Neuron (in vitro differentiated cells): ENCODE data around the gene PUS10.

Source experiments
- H2AFZ ChIP-seq: one replicate; pipeline ENCODE4 v1.6.1; 2013; ENCODE audit warnings: low read depth, mild to moderate bottlenecking, inconsistent platforms, low read length, moderate library complexity
- H3K27me3 ChIP-seq: one replicate; pipeline ENCODE4 v1.6.1; 2013; ENCODE audit warnings: low read length; ENCODE audit not compliant: insufficient read depth
- H3K36me3 ChIP-seq: one replicate; pipeline ENCODE4 v1.6.1; 2013; ENCODE audit warnings: low read length; ENCODE audit not compliant: insufficient read depth
- H3K4me1 ChIP-seq: one replicate; pipeline ENCODE4 v1.6.1; 2013; ENCODE audit warnings: low read length; ENCODE audit not compliant: insufficient read depth
- H3K4me3 ChIP-seq: 2 replicates; pipeline ENCODE4 v1.5.1; 2013; ENCODE audit warnings: mild to moderate bottlenecking, low read length, moderate library complexity
- H3K9me3 ChIP-seq: one replicate; pipeline ENCODE4 v1.6.1; 2013; ENCODE audit warnings: low read length

The PUS10 gene

DNA sequence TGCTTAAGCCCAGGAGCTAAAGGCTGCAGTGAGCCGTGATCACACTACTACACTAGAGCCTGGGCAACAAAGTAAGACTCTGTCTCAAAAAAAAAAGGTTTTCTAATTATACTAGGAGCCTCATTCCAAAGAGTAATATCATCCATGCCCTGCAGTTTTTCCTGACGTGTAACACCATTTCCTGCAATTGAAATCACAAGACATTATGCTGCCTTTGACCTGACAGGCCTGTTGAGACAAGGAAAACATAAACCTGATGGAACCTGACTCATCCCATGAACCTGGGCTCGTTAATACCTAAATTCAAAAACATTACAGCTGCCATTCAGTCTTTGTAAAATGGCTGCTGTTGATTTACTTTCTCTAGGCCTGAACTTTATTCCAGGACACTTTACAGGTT, 59.3 kb downstream of the PUS10 start:
- Histone ChIP-seq H3K36me3 (no peaks in the 10 kb centered on the region), H3K27me3 (no peaks in the 10 kb centered on the region), H3K4me1 (no peaks in the 10 kb centered on the region), H3K9me3 (no peaks in the 10 kb centered on the region), H2AFZ (no peak overlapping the region), H3K4me3 (no peak overlapping the region)

DNA sequence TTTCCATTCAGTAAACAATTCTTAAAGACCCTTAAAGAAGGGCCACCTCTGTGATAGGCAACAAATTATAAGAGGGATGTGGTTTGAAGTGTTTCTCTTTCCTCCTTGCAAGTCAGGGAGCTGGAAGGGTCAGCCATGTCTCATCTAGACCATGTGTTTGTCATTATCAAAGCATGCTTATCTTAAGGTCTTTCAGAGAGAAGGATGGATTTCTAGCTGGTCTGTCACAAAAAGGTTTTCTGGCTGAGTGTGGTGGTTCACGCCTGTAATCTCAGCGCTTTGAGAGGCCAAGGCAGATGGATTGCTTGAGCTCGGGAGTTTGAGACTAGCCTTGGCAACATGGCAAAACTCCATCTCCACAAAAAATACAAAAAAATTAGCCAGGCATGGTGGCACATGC, 59.7 kb downstream of the PUS10 start:
- Histone ChIP-seq H3K27me3 (no peaks in the 10 kb centered on the region), H3K36me3 (no peaks in the 10 kb centered on the region), H3K4me1 (no peaks in the 10 kb centered on the region), H2AFZ (no peak overlapping the region), H3K9me3 (no peaks in the 10 kb centered on the region), H3K4me3 (no peak overlapping the region)

DNA sequence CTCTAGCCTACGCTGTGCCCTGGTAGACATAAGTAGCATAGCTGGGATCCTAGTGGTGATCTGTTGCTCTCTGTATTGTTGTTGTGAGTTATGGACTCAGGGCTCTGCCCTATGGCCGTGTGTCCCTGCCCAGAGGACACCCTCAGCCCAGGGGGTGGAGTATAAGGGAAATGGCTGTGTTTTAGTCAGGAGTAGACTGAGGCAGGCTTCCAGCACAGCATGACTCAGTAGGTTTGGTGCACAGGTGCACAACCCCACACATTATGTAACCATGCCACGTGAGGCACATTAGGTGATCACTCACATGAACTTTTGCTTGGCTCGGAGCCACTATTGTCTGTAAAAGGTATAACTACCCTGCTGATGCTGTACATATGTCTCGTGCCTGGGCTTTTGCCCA, 60.4 kb downstream of the PUS10 start:
- Histone ChIP-seq H3K4me3 (no peak overlapping the region), H3K4me1 (no peaks in the 10 kb centered on the region), H3K9me3 (no peaks in the 10 kb centered on the region), H2AFZ (no peak overlapping the region), H3K27me3 (no peaks in the 10 kb centered on the region), H3K36me3 (no peaks in the 10 kb centered on the region)

DNA sequence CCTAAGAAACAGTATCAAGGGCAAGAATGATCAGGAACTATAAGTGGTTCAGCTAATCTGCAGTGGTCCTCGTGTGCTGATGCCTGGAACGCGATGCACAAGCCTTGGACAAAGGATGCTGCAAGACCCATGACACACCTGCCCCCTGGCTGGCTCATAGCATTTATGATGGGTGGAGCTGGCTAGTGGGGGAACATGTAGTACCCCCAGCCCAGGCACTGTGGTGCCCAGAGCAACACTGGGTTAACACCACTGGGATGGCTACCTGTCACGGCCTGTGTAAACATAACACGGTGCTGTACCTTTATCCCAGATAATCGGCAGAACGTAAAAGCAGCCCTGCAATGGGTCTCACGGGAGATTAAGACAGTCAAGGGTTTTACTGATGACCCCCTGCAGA, 60.8 kb downstream of the PUS10 start:
- H3K4me3 ChIP-seq, result no peak overlapping the region
- H3K9me3 ChIP-seq, result no peaks in the 10 kb centered on the region
- no peaks in the 10 kb centered on the region for H3K36me3 ChIP-seq
- H2AFZ ChIP-seq, result no peak overlapping the region
- no peaks in the 10 kb centered on the region for H3K27me3 ChIP-seq
- no peaks in the 10 kb centered on the region for H3K4me1 ChIP-seq

DNA sequence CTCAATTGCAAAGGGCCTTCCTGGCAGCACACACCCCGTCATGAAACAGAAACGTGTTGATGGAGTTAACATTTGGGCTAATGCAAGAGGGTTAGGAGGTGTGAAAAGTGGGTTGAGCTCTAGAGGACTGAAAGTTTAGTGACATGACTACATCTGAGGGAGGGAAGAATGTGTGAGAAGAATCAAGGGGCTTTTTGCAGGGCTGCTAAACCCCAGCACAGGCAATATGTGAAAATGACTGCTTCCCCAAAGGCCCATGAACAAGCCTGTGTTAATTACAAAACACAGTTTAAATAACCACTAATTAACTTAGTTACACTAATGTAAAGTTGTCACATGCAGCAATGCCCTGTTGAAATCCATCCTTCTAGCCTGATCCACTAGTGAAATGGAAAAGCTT, 63.9 kb downstream of the PUS10 start:
- Histone ChIP-seq H3K9me3 (peaks cover 3% of the 10 kb centered on the region), H3K27me3 (no peaks in the 10 kb centered on the region), H2AFZ (no peak overlapping the region), H3K4me3 (no peak overlapping the region), H3K4me1 (no peaks in the 10 kb centered on the region), H3K36me3 (no peaks in the 10 kb centered on the region)

DNA sequence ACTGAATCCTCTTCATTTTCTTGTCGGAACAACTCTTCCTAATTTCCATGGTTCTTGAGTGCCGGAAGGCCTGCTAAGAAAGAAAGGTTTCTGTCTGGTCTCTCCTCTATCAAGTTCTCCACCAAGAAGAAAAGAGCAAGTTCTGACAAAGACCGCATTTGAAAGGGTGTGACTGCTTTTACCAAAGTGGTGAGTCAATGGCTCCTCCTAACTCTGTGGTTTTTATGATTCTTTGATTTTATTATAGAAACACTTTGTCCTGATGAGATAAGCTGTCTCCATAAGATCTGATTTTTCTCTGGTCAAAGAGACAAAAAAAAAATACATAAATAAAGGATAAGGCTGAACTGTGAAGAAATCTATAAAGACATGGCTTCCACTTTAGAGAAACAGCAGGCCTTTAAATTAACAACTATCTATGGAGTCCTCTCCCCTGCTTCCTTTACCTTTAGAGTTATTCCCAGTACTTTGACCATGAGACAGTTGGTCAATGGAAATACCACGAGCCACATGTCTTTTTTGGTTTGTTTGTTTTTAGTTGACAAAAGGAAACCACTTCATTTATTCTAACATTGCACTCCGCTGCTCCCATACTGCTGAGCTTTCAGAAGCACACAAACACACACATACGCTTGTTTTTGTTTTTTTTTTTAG, 69.0 kb downstream of the PUS10 start:
- Histone ChIP-seq H3K9me3 (peaks cover 4% of the 10 kb centered on the region), H3K4me3 (no peak overlapping the region), H3K36me3 (no peaks in the 10 kb centered on the region), H3K27me3 (no peaks in the 10 kb centered on the region), H3K4me1 (no peaks in the 10 kb centered on the region), H2AFZ (no peak overlapping the region)

DNA sequence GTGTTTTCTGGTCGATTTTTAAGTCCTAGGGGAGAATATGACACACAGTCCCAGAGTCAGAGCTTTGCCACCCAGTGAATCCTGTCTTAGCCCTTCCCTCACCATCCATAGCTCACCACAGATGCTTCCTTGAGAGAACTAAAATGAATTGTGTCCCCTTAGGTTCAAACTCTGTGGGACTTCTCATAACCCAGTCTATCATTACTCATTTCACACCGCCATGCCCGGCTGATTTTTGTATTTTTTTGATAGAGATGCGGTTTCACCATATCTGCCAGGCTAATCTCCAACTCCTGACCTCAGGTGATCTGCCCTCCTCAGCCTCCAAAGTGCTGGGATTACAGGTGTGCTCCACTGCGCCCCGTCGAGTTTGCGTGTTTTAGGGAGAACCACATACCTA, 69.9 kb downstream of the PUS10 start:
- H2AFZ ChIP-seq, result no peak overlapping the region
- H3K4me1 ChIP-seq, result no peaks in the 10 kb centered on the region
- no peaks in the 10 kb centered on the region for H3K27me3 ChIP-seq
- H3K4me3 ChIP-seq, result no peak overlapping the region
- no peaks in the 10 kb centered on the region for H3K36me3 ChIP-seq
- H3K9me3 ChIP-seq, result peaks cover 4% of the 10 kb centered on the region

DNA sequence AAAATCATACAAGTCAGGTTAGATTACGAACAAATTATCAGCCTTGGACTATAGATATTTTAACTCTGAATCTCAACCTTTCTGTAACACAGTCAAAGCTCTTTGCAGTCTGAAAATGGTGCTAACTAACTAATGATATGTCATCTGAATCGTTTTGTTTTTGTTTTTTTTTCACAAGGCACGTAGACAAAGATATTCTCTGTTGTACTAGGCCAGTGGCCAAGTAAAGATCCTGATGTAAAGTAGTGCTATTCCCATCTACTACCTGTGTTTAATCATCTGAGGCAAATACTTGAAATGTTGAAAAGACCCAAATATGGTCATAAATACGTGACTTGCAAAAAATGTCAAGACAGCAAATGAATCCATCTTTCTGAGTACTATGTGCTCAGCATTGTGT, 71.0 kb downstream of the PUS10 start:
- Histone ChIP-seq H3K27me3 (no peaks in the 10 kb centered on the region), H3K36me3 (no peaks in the 10 kb centered on the region), H2AFZ (no peak overlapping the region), H3K4me3 (no peak overlapping the region), H3K4me1 (no peaks in the 10 kb centered on the region), H3K9me3 (peaks cover 4% of the 10 kb centered on the region)

DNA sequence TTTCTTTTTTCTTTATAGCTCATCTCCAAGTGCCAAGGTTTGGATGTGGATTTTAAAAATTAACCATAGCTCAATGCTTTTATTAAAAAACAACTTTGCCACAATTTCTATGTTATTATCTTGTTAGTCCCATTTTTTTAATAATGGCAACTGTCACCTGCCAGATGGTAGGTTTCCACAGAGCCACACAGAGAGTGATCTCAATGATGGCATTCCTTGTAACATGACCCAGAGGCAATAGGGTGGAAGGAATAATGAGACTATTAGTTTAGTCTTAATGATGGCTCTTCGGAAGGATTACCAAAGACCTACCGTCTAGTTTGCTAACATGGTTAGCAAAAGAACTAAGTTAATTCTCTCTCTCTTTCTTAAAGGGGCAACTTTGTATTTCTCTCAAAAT, 72.7 kb downstream of the PUS10 start:
- H3K4me3 ChIP-seq, result no peak overlapping the region
- H3K9me3 ChIP-seq, result peaks cover 1% of the 10 kb centered on the region
- H3K4me1 ChIP-seq, result no peaks in the 10 kb centered on the region
- no peak overlapping the region for H2AFZ ChIP-seq
- H3K36me3 ChIP-seq, result no peaks in the 10 kb centered on the region
- H3K27me3 ChIP-seq, result no peaks in the 10 kb centered on the region

DNA sequence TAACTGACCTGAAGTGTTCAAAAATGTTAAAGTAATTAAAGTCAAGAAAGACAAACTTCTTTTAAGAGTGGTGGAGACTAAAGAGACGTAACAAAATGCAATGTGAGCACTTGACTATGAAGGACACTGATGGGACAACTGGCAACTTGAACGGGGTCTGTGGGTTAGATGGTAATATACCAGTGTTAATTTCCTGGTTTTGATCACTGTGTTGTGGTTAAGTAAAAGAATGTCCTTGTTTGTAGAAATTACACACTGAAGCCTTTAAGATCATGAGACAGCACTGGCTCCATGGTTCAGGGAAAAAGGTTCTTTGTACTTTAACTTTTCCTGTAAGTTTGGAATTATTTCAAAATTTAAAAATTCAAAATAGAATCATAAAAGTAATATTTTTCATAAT, 78.4 kb downstream of the PUS10 start:
- H3K36me3 ChIP-seq, result no peaks in the 10 kb centered on the region
- H3K4me3 ChIP-seq, result no peak overlapping the region
- H3K9me3 ChIP-seq, result no peaks in the 10 kb centered on the region
- no peaks in the 10 kb centered on the region for H3K27me3 ChIP-seq
- H3K4me1 ChIP-seq, result no peaks in the 10 kb centered on the region
- H2AFZ ChIP-seq, result no peak overlapping the region

DNA sequence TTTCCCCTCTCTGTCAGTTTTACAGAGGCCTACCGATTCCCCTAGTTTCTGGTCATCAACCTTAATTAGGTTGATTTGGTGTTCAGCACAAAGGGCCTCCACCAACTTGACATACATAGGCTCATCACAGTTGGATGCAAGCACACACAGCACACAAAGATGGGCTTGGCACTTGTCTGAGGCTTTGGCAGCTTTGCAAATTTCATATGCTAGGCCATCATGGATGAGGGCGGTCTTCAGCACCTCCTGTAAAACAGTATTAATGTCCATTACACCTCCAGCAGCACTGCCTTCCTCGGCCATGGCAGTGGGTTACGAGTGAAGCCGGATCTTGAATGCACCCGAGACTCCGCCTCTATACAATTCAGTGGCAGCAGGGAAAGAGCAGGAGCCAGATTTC, 79.8 kb downstream of the PUS10 start:
- Histone ChIP-seq H2AFZ (no peak overlapping the region), H3K27me3 (no peaks in the 10 kb centered on the region), H3K4me3 (no peak overlapping the region), H3K4me1 (no peaks in the 10 kb centered on the region), H3K36me3 (no peaks in the 10 kb centered on the region), H3K9me3 (no peaks in the 10 kb centered on the region)

DNA sequence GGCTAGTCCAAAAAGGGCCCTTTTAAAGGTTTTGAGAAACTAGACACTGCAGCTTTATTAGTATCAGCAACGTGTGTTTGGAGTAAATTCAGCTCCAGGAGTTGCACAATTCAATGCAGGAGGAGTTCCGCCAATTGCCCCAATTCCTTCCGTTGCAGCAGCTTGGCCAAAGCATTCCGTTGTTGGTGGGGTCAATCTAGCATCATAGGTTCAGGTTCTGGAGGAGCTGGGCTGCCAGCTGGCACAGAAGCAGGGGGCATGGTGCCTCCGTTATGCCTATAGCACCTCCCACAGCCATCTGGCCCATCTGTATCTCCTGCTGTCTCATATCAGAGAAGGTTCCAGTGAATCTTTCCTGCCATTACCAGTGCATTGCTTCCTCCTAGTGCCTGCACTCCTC, 81.3 kb downstream of the PUS10 start:
- no peaks in the 10 kb centered on the region for H3K27me3 ChIP-seq
- H3K4me3 ChIP-seq, result no peak overlapping the region
- no peaks in the 10 kb centered on the region for H3K36me3 ChIP-seq
- H3K4me1 ChIP-seq, result no peaks in the 10 kb centered on the region
- no peaks in the 10 kb centered on the region for H3K9me3 ChIP-seq
- no peak overlapping the region for H2AFZ ChIP-seq

DNA sequence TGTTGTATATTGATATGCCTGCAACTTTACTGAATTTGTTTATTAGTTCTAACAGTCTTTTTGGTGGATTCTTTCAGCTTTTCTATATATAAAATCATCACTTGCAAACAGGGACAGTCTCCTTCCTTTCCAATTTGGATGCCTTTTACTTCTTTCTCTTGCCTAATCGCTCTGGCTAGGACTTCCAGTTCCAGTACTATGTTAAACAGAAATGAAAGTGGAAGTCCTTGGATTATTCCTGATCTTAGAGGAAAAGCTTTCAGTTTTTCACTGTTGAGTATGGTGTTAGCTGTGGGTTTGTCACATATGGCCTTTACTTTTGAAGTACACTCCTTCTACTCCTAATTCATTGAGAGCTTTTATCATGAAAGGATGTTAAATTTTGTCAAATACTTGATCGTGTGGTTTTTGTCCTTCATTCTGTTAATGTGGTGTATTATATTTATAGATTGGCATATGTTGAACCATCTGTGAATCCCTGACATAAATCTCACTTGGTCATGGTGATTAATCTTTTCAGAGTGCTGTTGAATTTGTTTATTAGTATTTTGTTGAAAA, 83.8 kb downstream of the PUS10 start:
- no peak overlapping the region for H2AFZ ChIP-seq
- H3K27me3 ChIP-seq, result no peaks in the 10 kb centered on the region
- no peaks in the 10 kb centered on the region for H3K9me3 ChIP-seq
- H3K36me3 ChIP-seq, result no peaks in the 10 kb centered on the region
- no peak overlapping the region for H3K4me3 ChIP-seq
- no peaks in the 10 kb centered on the region for H3K4me1 ChIP-seq

DNA sequence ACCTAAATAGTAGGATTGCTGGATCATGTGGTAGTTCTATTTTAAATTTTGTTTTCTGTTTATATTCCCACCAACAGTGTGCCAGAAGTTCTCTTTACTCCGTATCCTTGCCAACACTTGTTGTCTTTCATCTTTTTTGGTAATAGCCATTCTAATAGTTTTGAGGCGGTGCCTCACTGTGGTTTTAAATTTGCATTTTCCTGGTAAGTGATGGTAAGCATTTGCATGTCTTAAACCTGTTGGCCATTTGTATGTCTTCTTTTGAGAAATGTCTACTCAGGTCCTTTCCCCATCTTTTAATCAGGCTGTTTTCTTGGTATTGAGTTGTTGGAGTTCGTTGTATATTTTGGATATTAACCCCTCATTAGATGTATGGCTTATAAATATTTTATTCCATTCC, 85.1 kb downstream of the PUS10 start:
- H3K4me3 ChIP-seq, result no peak overlapping the region
- no peaks in the 10 kb centered on the region for H3K9me3 ChIP-seq
- H3K36me3 ChIP-seq, result peaks cover under 1% of the 10 kb centered on the region
- no peaks in the 10 kb centered on the region for H3K27me3 ChIP-seq
- H2AFZ ChIP-seq, result no peak overlapping the region
- no peaks in the 10 kb centered on the region for H3K4me1 ChIP-seq
